HepG2 (cell line): ENCODE data around the gene C10orf143. TPM values are rescaled to one million over a fixed set of nuclear protein-coding genes. Genes with fewer than 3 reads are reported as not detected.
A peak's percentile ranks its signal among the peaks of the same experiment; 100 is the strongest.

Experiments used
- DPF2 ChIP-seq: sonication (generic); formaldehyde crosslinking; IDR thresholded peaks from 2 replicates; pipeline ENCODE4 v1.4.0; 2020; ENCODE audit warnings: mild to moderate bottlenecking, low read depth, missing genetic modification reagents, borderline replicate concordance
- FOSL2 ChIP-seq: sonication (generic); formaldehyde crosslinking; IDR thresholded peaks from 2 replicates; pipeline ENCODE4 v1.4.0; 2020; ENCODE audit warnings: missing genetic modification reagents
- FOXA1 ChIP-seq, 2 experiments: fragments of 450-650 bp in 1 of 2; sonication (generic) in 1 of 2; formaldehyde crosslinking in 1 of 2; IDR thresholded peaks; 2 replicates each; pipeline versions ENCODE4 v1.4.0 to v1.6.1; 2016 to 2020; ENCODE audit warnings: missing genetic modification reagents in 1 of 2
- GATA4 ChIP-seq: sonication (generic); IDR thresholded peaks from 2 replicates; pipeline ENCODE4 v1.6.1; 2016; ENCODE audit warnings: antibody characterized with exemption, low read depth, borderline replicate concordance
- HNRNPH1 ChIP-seq: fragments of 200-400 bp; formaldehyde crosslinking; optimal IDR thresholded peaks from 2 replicates; pipeline ENCODE3; 2017; ENCODE audit warnings: mild to moderate bottlenecking, low read depth, low read length
- KDM6A ChIP-seq: IDR thresholded peaks from 2 replicates; pipeline ENCODE4 v1.6.1; 2016; ENCODE audit warnings: low read depth
- NCOR1 ChIP-seq: fragments of 200-600 bp; sonication (generic); IDR thresholded peaks from 2 replicates; pipeline ENCODE4 v1.7.0; 2017; ENCODE audit warnings: antibody characterized with exemption, low read length, borderline replicate concordance
- PBX2 ChIP-seq: IDR thresholded peaks from 2 replicates; pipeline ENCODE4 v1.6.1; 2016; ENCODE audit warnings: control low read depth
- PITX1 ChIP-seq: sonication (generic); formaldehyde crosslinking; IDR thresholded peaks from 2 replicates; pipeline ENCODE4 v1.5.1; 2020; ENCODE audit warnings: mild to moderate bottlenecking, missing genetic modification reagents
- SMARCE1 ChIP-seq: fragments of 450-650 bp; IDR thresholded peaks from 2 replicates; pipeline ENCODE4 v1.6.1; 2017; ENCODE audit warnings: borderline replicate concordance
- SMYD3 ChIP-seq: sonication (generic); formaldehyde crosslinking; IDR thresholded peaks from 2 replicates; pipeline ENCODE4 v1.8.1; 2023; ENCODE audit warnings: mild to moderate bottlenecking, missing genetic modification reagents
- SP140L ChIP-seq: sonication (generic); formaldehyde crosslinking; IDR thresholded peaks from 2 replicates; pipeline ENCODE4 v1.4.0; 2020; ENCODE audit warnings: missing genetic modification reagents, borderline replicate concordance
- SP5 ChIP-seq: IDR thresholded peaks from 2 replicates; pipeline ENCODE4 v1.6.1; 2016; ENCODE audit warnings: low read depth, borderline replicate concordance
- TFAP4 ChIP-seq: sonication (generic); IDR thresholded peaks from 2 replicates; pipeline ENCODE4 v1.6.1; 2016; ENCODE audit warnings: low read depth, borderline replicate concordance
- U2AF1 ChIP-seq: fragments of 200-400 bp; formaldehyde crosslinking; optimal IDR thresholded peaks from 2 replicates; pipeline ENCODE3; 2017; ENCODE audit warnings: mild to moderate bottlenecking, low read depth, low read length
- ZNF142 ChIP-seq: sonication (generic); formaldehyde crosslinking; IDR thresholded peaks from 2 replicates; pipeline ENCODE4 v1.4.0; 2020; ENCODE audit warnings: missing genetic modification reagents
- ZNF335 ChIP-seq: sonication (generic); formaldehyde crosslinking; IDR thresholded peaks from 2 replicates; pipeline ENCODE4 v1.4.0; 2020; ENCODE audit warnings: missing genetic modification reagents
- ZNF350 ChIP-seq: sonication (generic); formaldehyde crosslinking; IDR thresholded peaks from 2 replicates; pipeline ENCODE4 v1.4.0; 2020; ENCODE audit warnings: mild to moderate bottlenecking, low read depth, missing genetic modification reagents, borderline replicate concordance
- ZNF605 ChIP-seq: sonication (generic); formaldehyde crosslinking; IDR thresholded peaks from 2 replicates; pipeline ENCODE4 v1.8.0; 2022; ENCODE audit warnings: mild to moderate bottlenecking, missing genetic modification reagents
- ZNF674 ChIP-seq: sonication (generic); formaldehyde crosslinking; IDR thresholded peaks from 2 replicates; pipeline ENCODE4 v1.5.0; 2020; ENCODE audit warnings: low read depth, mild to moderate bottlenecking, missing genetic modification reagents
- ZNF749 ChIP-seq: sonication (generic); formaldehyde crosslinking; IDR thresholded peaks from 2 replicates; pipeline ENCODE4 v1.8.0; 2022; ENCODE audit warnings: mild to moderate bottlenecking, missing genetic modification reagents, moderate library complexity, borderline replicate concordance
- ZNF891 ChIP-seq: sonication (generic); formaldehyde crosslinking; IDR thresholded peaks from 2 replicates; pipeline ENCODE4 v1.5.0; 2020; ENCODE audit warnings: mild to moderate bottlenecking, missing genetic modification reagents
- ZSCAN20 ChIP-seq: sonication (generic); formaldehyde crosslinking; IDR thresholded peaks from 2 replicates; pipeline ENCODE4 v1.4.0; 2020; ENCODE audit warnings: missing genetic modification reagents, mild to moderate bottlenecking, borderline replicate concordance
- polyA plus RNA-seq, 8 experiments: library from polyadenylated mRNA; depleted of rRNA in 3 of 8; stranded (reverse) in 7 of 8; unstranded in 1 of 8; fragments of >200 nt; fragmentation: Illumina TruSeq in 4 of 8; extraction: Trizol in 4 of 8; gene quantifications; 2 replicates each; pipeline versions ENCODE4 v1.2.1 to v1.2.3, GENCODE V29; 2011 to 2016; ENCODE audit warnings: low read depth in 4 of 8, missing spikeins in 1 of 8, mixed read lengths in 1 of 8; ENCODE audit not compliant: insufficient read depth in 1 of 8
- total RNA-seq, 5 experiments: library from RNA; depleted of rRNA; stranded (reverse); fragments of >200 nt; fragmentation: Illumina TruSeq; extraction: Trizol; gene quantifications; 2 replicates each; pipeline ENCODE4 v1.2.3, GENCODE V29; 2016; ENCODE audit warnings: low read depth in 1 of 5

The C10orf143 gene
- total and polyA plus RNA-seq, 2 of the 13 experiments (the other 11 are each of a cell fraction or from before 2014, with no cell fraction given): 0.21 to 0.91 TPM

- TF ChIP-seq ZNF142 (CRISPR knock-in tag) (peak; percentile 58; the same call in 1 of the 2 replicates), KDM6A (CRISPR knock-in tag) (no peak), PITX1 (CRISPR knock-in tag) (no peak; the same call in 1 of the 2 replicates), SP140L (CRISPR knock-in tag) (no peak), TFAP4 (peak; percentile 50; the same call in 1 of the 2 replicates), SMYD3 (CRISPR knock-in tag) (no peak), SP5 (CRISPR knock-in tag) (peak; percentile 68; the same call in 1 of the 2 replicates), ZNF891 (peak; percentile 45), ZSCAN20 (no peak), ZNF335 (no peak), SMARCE1 (no peak), U2AF1 (no peak), FOXA1 (IDR thresholded peaks at IDR 0.05) (no peak), FOXA1 (CRISPR knock-in tag; IDR thresholded peaks at IDR 0.05) (no peak), NCOR1 (0 out of 2 replicates have a peak, but pooled peaks have one; percentile 11), DPF2 (CRISPR knock-in tag) (no peak), HNRNPH1 (no peak), ZNF749 (CRISPR knock-in tag) (no peak), ZNF350 (CRISPR knock-in tag) (peak; percentile 36; the same call in 1 of the 2 replicates), GATA4 (no peak), FOSL2 (CRISPR knock-in tag) (no peak; the same call in 1 of the 2 replicates), PBX2 (no peak), ZNF605 (CRISPR knock-in tag) (no peak), ZNF674 (no peak)
These were observed 25.8 kb upstream of the C10orf143 start, which contains the start of gene GLRX3 (continued) for GRCh38 chr10:130136226-130137089.
